Muscle layer of colon (tissue), 2 donors: ENCODE results near the gene MAT1A.
"Not testable (repeated sequence)": the region's sequence is repeated elsewhere in the genome, so short reads cannot be mapped to it uniquely, and the experiment has no call there.

Experiments
- H3K27ac ChIP-seq: one replicate; pipeline ENCODE4 v1.7.0; 2013; ENCODE audit warnings: low read depth, mild to moderate bottlenecking, low read length, moderate library complexity
- H3K27me3 ChIP-seq, 2 donors: one replicate each; pipeline ENCODE4 v1.7.0; 2013; ENCODE audit warnings: low read length in 2 of 2, mild to moderate bottlenecking in 2 of 2; ENCODE audit not compliant: insufficient read depth in 2 of 2, control insufficient read depth in 1 of 2
- H3K36me3 ChIP-seq: one replicate; pipeline ENCODE4 v1.7.0; 2013; ENCODE audit warnings: mild to moderate bottlenecking, low read length; ENCODE audit not compliant: insufficient read depth
- H3K4me1 ChIP-seq: one replicate; pipeline ENCODE4 v1.7.0; 2013; ENCODE audit warnings: mild to moderate bottlenecking, low read length; ENCODE audit not compliant: insufficient read depth
- H3K4me3 ChIP-seq, 2 donors: one replicate each; pipeline ENCODE4 v1.7.0; 2013; ENCODE audit warnings: low read length in 2 of 2, low read depth in 1 of 2, mild to moderate bottlenecking in 1 of 2, moderate library complexity in 1 of 2
- H3K9ac ChIP-seq: one replicate; pipeline ENCODE4 v1.7.0; 2013; ENCODE audit warnings: low read length
- H3K9me3 ChIP-seq: one replicate; pipeline ENCODE4 v1.7.0; 2013; ENCODE audit warnings: mild to moderate bottlenecking, low read length
- donor health status: abdominal sarcoma.
- donor health status: Adenocarcinoma of cecum.

The MAT1A gene

DNA sequence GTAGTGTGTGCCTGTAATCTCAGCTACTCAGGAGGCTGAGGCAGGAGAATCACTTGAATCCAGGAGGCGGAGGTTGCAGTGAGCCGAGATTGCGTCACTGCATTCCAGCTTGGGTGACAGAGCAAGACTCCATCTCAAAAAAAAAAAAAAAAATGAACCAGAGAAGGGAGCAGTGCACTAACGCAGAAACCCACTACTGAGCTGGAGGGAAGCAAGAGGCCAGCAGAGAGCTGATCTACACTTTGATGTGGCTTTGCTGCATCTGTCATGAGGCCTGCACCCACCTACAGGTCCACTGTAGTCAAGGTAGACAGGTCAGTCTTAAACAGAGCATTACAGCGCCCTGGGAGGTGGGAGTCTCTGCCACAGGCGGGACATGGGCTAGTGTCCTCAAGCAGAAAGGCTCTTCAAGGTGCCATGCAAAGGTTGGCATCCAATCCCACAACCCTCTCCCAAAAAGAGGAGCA, 30.0 kb downstream of the MAT1A start:
- Histone ChIP-seq H3K9ac (no peak overlapping the region), H3K9me3 (no peaks in the 10 kb centered on the region), H3K4me1 (no peaks in the 10 kb centered on the region), H3K27me3 (no peaks in the 10 kb centered on the region), H3K27ac (no peak overlapping the region), H3K36me3 (no peaks in the 10 kb centered on the region), H3K4me3 (no peak overlapping the region)

DNA sequence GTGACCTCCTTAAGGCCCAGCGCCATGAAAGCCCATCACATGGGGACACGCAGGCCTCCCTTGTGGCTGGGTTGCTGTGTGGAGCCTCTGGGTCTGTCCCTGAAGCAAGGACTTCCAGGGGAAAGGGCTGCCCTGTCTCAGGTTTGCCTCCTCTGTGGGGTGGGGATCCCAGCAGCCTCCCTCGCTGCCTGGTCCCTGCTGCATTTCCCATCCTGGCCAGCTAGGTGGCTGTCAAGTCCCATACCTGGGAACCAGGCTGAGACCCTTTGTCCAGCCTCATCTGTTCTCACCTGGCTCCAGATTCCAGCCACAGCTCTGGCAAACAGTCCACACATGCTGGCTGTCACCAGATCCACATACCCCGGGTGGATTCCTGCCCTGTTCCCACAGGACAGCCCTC, 32.7 kb downstream of the MAT1A start:
- not testable (repeated sequence) for H3K27me3 ChIP-seq, H3K9ac ChIP-seq, H3K27ac ChIP-seq, H3K9me3 ChIP-seq, H3K4me3 ChIP-seq, H3K36me3 ChIP-seq, H3K4me1 ChIP-seq

DNA sequence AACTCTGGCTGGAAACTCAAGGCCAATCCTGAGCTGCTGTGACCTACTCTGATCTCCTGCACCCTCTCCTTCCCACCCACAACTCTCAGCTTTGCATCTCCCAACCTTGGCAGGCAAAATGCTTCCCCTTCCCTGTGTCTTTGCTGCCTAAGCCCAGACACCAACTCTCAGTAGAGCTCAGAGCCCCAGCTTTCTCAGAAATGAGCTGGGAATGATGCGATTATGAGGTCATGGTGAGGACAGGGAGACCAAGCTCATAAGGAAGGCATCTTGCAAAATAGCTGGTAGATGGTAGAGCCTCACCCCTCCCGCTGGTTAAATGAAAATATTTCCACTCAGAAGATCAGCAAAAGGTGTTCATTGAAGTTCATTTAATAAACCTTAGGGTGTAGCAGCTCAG, 34.7 kb downstream of the MAT1A start:
- H3K4me1 ChIP-seq, H3K4me3 ChIP-seq, H3K9ac ChIP-seq, H3K9me3 ChIP-seq, H3K27me3 ChIP-seq, H3K27ac ChIP-seq, H3K36me3 ChIP-seq: not testable (repeated sequence)

- not testable (repeated sequence) for H3K9ac ChIP-seq, H3K27me3 ChIP-seq, H3K9me3 ChIP-seq, H3K4me1 ChIP-seq, H3K4me3 ChIP-seq, H3K27ac ChIP-seq, H3K36me3 ChIP-seq
These were observed 35.5 kb downstream of the MAT1A start for GRCh38 chr10:80253963-80254271.

- Histone ChIP-seq H3K9me3 (no peaks in the 10 kb centered on the region), H3K36me3 (no peaks in the 10 kb centered on the region), H3K27ac (no peak overlapping the region), H3K27me3 (no peaks in the 10 kb centered on the region), H3K4me1 (no peaks in the 10 kb centered on the region), H3K9ac (no peak overlapping the region), H3K4me3 (no peak overlapping the region)
These were observed 36.0 kb downstream of the MAT1A start for GRCh38 chr10:80253266-80253962.

GRCh38 chr10:80252296-80252887, 37.1 kb downstream of the MAT1A start:
- no peak overlapping the region for H3K9ac ChIP-seq
- no peak overlapping the region for H3K4me3 ChIP-seq
- H3K9me3 ChIP-seq: no peaks in the 10 kb centered on the region
- H3K4me1 ChIP-seq: no peaks in the 10 kb centered on the region
- no peak overlapping the region for H3K27ac ChIP-seq
- H3K27me3 ChIP-seq: no peaks in the 10 kb centered on the region
- no peaks in the 10 kb centered on the region for H3K36me3 ChIP-seq

DNA sequence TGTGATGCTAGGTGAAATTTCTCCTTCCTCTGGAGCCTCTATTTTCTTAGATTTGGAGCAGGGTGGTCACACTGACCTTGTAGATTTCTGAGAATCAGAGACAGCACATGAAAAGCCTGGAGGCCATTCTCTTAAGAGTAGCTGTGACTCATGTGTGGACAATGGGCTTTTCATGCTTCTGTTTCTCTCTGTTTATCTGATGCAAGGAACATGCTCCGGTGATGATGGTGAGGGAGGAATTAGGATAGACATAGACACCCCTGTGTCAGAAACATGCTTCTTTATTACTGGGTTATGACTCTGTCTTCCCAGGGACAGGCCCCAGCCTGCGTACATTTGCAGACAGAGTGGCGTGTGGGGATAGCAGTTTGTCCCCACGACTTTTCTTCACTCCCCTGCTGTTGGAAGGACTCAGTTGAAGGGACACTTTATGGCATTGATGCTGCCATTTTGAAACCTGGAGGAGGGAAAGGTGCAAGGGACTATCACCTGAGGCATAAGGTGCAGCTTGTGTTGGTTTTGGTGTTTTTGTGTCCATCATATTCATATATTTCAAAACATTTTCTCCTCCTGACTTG, 37.7 kb downstream of the MAT1A start:
- H3K9me3 ChIP-seq, H3K36me3 ChIP-seq, H3K27me3 ChIP-seq, H3K27ac ChIP-seq, H3K9ac ChIP-seq, H3K4me3 ChIP-seq, H3K4me1 ChIP-seq: not testable (repeated sequence)

GRCh38 chr10:80250399-80250798, 39.1 kb downstream of the MAT1A start:
- H3K4me1 ChIP-seq, H3K27ac ChIP-seq, H3K27me3 ChIP-seq, H3K9me3 ChIP-seq, H3K36me3 ChIP-seq, H3K4me3 ChIP-seq, H3K9ac ChIP-seq: not testable (repeated sequence)

- H3K4me3 ChIP-seq, H3K4me1 ChIP-seq, H3K36me3 ChIP-seq, H3K9ac ChIP-seq, H3K27ac ChIP-seq, H3K27me3 ChIP-seq, H3K9me3 ChIP-seq: not testable (repeated sequence)
These were observed 39.6 kb downstream of the MAT1A start for GRCh38 chr10:80249906-80250305.

- H3K4me3 ChIP-seq, H3K9me3 ChIP-seq, H3K27me3 ChIP-seq, H3K27ac ChIP-seq, H3K9ac ChIP-seq, H3K4me1 ChIP-seq, H3K36me3 ChIP-seq: not testable (repeated sequence)
These were observed 41.8 kb downstream of the MAT1A start for GRCh38 chr10:80247611-80248010.

DNA sequence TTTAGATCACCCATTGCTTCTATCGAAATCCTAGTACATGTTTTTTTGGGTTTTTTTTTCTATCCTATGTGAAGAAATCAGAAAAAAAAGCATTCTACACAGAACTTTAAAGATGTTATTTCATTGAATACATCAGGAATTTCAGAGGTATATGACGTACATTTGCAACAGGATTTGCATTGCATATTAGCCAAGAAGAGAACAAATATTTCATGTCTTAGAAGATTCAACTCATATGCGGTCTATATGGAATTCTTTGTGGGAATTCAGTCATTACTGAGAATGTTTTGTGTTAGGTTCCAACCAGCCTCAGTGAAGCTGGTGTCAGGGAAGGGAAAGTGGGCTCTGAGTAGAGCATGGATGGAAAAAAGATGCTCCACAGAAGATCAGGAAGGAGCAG, 45.1 kb downstream of the MAT1A start:
- not testable (repeated sequence) for H3K36me3 ChIP-seq, H3K9ac ChIP-seq, H3K27me3 ChIP-seq, H3K27ac ChIP-seq, H3K4me1 ChIP-seq, H3K9me3 ChIP-seq, H3K4me3 ChIP-seq

GRCh38 chr10:80242341-80242740, 47.1 kb downstream of the MAT1A start:
- H3K27ac ChIP-seq, H3K9me3 ChIP-seq, H3K4me3 ChIP-seq, H3K27me3 ChIP-seq, H3K36me3 ChIP-seq, H3K4me1 ChIP-seq, H3K9ac ChIP-seq: not testable (repeated sequence)
